Activated T-cell treated with anti-CD3 and anti-CD28 coated beads, Interleukin-2, amount 50 U/mL, for 1 hour (primary cell): Measurements from ENCODE around the gene LY86.
"Not testable (repeated sequence)": the region's sequence is repeated elsewhere in the genome, so short reads cannot be mapped to it uniquely, and the experiment has no call there.

Experiments used
- DNase-seq: peaks from one replicate; pipeline ENCODE4 v3.0.0-alpha.2; 2020

LY86 gene

GRCh38 chr6:6655805-6656251 lies 67.3 kb downstream of the LY86 start:
- DNase-seq: no peak

- DNase-seq: no peak
Observed at GRCh38 chr6:6656287-6656686, 67.8 kb downstream of the LY86 start.

DNA sequence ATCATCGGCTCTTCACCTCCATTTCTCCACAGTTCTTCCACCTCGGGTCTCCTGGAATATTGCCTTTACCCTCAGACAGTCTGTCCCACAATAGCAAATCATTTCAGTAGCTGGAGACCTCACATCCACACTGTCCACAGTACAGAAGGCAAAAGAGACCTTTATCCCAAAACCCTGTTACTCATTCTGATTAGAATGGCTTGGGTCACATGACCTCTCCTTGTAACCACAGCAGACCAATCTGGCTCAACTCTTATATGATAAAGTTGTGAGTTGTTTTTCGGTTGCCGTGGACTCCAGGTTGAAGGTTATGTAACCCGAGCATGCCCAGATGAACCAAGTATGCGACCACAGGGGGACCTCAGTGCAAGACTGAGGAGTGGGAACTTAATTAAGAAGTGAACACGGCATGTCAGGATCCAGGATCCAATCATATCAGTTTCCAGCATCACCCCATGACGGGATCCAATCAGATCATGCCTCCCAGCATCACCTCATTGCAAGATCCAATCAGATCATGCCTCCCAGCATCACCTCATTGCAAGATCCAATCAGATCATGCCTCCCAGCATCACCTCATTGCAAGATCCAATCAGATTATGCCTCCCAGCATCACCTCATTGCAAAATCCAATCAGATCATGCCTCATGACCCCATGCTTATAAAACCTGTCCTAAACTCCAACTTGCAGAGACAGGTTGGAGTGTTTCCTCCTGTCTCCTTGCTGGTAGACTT lies 68.7 kb downstream of the LY86 start:
- no peak for DNase-seq

DNA sequence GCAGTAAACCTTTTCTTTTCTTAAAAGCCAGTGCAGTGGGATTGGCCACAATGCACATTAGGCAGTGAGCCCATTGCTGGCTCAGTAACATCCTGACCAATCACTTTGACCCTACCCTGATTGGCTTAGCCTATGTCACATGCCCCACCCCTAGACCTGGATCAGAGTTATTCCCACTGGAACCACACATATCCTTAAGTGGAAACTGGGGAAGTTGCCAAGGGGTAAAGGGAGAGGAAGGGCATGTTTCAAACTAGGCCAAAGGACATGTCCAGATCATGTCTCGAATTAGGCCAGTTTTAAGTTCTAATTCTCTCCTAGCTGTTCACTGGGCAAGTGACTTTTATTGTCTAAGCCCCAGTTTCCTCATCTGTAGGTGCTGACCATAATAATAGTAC lies 69.3 kb downstream of the LY86 start:
- DNase-seq: no peak

DNA sequence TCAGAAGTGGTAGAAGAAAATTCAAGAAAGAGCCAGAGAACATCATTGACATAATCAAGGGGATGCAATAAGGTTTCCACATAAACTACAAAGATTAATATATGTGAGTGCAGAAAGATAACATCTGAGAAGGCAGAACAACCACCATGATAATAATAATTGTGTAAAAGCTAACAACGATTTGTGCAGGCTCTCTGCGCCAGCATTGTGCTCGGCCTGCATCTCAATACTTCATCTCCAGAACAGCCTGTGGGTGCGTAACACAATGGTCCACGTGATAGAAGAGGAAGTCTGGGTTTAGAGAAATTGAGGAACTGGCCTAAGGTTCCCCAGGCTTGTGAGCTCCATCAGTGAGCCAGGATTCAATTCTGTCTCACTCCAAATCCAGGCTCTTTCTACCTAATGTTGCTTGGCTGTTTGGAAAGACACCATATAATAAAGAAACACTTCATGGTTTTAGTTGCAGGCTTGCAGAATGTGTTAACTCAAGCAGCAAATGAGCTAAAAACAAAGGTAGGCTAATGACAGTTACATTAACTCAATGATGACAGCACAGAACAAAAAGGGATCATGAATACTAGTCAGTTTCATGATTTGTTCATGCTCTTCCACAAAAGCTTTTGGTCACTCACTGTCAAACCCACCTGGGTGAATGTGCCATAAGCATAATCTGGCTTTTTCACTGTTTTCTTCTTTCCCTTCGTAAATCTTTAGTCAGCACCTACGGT lies 71.2 kb downstream of the LY86 start:
- no peak for DNase-seq

GRCh38 chr6:6660339-6661045 lies 72.0 kb downstream of the LY86 start:
- no peak for DNase-seq

DNA sequence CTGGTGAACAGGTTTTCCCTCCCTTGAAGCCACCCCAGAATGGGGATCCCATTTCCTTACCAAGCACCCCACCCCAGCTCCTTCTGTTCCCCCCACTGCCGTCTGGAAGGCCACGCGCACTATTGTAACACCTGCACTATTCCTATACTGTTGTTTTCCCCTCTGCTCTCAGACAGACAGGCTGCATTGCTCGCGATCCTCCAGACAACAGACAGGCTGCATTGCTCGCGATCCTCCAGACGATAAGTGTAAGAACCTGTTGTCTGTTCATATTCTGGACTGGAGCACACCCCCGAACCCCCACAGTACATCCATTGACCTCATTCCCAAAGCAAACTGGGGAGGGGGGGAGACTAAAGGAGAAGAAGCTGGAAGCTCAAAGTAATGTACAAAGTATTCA lies 72.7 kb downstream of the LY86 start:
- DNase-seq: no peak

DNA sequence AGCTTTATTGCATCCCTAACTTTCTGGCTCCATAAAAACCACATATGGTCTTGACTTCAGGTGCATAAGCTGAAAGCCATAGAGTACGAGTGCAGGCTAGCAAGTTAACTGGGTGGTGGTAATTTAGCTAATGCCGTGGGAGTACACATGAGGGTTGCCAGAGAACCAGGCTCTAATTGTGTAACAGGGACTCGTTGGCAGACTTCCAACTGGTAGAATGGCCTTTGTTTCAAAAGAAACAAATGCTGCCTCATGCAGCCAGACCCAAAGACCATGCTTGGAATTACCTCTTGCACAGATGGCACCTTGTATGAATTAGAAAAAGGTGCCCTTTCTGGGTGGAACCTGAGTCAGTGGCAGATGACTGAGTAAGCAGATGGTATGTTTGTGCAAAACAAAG lies 73.2 kb downstream of the LY86 start:
- DNase-seq: no peak

DNA sequence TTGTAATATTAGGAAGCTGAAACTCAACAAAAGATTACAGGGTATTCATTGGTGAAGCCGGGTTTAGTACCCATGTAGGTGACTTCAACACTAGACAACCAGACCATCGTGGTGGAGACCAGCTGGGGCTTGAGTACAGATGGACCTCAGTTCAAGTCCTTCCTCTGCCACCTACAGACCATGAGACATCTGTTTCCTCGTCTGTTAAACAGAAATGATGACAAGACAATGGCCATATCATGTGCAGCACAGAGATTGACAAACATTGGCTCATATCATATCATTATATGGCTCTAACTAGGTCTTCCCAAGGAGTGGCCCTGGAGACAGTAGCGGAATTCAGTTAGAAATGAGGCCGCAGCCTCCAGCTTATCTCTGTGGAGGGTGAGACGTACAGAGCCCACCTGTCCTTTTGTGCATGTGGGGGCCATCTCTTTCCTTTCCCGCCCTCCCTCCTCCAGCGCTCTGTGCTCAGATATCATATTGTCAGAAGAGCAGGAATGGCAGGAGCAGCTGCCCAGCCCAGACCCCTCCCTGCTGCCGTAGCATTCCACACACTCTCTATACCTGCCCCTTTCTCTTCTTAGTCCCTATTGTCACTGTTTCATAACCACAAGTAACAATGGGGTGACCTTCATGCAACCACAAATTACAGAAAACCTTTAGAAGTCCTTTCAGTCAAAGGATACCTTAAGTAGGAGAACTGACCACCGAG lies 75.1 kb downstream of the LY86 start:
- DNase-seq: no peak

DNA sequence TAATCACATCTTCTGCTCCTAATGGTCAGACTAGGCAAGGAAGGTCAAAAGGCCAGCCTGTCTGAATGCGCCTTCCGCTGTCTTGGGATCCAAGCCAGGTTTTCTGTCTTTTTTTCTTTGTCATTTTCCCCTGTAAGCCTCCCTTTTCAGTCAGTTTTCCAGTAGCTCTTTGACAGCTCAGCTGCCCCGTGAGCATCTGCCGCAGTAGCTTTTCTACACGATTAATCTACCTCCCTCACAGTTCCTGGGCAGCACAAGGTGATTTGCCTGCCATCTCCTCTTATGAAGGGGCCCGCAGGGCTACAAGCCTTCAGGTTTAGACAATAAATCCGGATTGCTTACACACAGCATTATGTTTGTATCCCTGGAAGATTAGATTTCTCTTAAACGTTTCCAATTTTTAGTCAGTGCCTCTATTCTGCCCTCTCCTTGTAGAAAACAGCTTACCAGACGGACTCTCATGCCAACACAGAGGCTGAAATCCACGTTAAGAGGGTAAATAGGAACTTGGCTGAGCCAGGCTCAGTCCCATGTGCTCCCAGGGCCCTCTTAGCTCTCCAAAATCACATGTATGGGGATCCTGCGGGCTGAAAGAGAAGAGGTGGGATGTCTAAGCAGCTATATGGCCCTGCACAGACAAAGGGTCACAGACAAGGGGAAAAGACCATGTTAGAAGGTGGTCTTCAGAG lies 77.2 kb downstream of the LY86 start:
- DNase-seq: no peak

DNA sequence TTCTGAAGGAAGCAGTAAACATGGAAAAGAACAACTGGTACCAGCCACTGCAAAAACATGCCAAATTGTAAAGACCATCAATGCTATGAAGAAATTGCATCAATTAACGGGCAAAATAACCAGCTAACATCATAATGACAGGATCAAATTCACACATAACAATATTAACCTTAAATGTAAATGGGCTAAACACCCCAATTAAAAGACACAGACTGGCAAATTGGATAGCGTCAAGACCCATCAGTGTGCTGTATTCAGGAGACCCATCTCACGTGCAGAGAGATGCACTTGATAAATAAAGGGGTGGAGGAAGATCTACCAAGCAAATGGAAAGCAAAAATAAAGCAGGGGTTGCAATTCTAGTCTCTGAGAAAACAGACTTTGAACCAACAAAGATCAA lies 81.6 kb downstream of the LY86 start:
- DNase-seq: not testable (repeated sequence)

GRCh38 chr6:6674872-6675271 lies 86.4 kb downstream of the LY86 start:
- no peak for DNase-seq

GRCh38 chr6:6676910-6677441 lies 88.5 kb downstream of the LY86 start:
- peak; percentile 82 for DNase-seq

DNA sequence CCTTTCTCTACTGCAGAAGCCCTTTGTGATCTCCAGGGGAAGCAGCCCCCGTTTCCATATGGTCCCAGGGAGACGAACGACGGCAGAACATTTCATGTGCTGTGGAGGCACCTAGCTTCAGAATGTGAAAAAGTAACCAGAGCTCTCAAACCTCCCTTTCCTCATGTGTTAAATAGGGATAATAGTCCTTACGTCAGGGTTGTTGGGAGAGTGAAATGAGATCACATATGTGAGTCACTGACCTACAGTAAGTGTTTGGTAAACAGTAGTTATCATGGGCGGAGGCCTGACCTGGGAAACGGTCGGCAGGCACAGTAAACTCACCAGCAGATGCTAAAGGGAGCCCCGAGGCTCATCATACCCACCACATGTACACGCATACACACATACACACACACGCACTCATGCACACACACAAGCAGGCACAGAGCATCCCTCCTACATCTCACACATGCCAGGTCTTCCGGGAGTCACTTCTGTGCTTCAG lies 89.7 kb downstream of the LY86 start:
- no peak for DNase-seq

DNA sequence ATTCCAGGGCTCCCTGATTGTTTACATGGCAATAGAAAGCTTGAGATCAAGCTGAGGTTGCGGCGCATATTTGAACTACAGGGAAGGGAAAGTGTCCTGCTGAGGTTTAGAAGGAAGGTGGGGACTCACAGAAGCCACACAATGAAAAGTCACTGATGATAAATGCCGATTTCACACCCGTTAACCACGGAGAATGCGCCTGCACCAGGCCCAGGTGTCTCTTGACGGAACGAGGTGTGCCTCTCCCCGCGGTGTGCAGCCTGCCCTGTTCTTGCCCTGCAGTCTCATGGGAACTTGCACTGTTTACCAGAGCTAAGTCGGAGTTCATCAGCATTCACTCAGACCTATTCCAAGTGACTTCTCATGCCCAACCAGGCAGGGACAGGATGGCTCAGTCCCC lies 90.3 kb downstream of the LY86 start:
- DNase-seq: no peak

DNA sequence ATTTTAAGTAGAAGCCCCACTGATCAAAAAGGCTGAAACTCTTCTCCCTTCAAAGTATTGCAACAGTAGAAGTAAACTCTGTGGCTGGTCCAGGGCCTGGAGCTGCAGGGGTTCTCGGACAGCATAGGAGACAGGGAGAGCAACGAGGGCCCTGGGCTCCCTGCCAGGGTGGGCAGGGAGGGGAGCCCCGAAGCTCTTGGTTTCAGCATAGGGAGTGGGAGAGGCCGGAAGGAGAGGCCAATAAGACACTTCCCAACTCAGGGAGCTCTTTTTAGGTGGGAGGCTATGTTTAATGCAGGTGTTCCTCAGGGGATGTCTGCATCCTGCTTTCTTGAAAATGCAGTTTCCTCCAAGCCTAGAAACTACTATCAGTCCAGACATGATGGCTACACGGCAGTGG lies 91.1 kb downstream of the LY86 start:
- no peak for DNase-seq

GRCh38 chr6:6680526-6680925 lies 92.0 kb downstream of the LY86 start:
- no peak for DNase-seq

DNA sequence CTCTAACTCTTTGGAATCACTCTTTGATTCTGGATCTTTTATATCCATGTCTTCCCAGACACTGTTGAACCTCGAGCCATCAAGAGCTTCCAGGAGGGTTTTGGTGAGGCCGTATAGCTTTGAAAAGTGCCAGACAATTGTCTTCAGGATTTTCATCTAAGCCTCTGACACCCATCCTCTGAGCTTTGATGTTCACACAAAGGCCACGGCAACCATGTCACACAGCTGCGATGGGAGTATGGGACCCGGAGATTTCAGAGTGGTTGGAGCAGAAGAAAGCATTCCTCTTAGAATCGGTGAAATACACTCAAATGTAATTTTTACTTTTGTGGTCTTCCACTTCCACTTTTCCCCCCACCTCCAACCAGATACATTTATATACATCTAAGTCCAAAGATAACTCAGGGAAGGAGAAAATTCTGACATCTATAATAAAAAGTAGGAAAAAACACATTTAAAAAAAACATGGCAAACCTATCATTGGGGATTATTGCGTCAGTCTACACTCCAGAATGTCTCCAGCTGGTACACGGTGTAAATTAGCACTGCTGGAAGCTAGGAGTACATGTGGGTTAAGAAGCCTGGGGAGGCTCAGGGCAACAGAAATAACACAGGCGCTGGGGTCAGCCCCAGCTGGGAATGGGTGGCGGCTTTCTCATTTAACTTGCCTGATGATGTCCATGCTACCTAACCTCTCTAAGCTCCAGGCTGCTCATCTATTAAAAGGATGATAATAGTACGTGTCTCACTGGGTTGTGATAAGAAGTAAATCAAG lies 92.7 kb downstream of the LY86 start:
- DNase-seq: no peak

DNA sequence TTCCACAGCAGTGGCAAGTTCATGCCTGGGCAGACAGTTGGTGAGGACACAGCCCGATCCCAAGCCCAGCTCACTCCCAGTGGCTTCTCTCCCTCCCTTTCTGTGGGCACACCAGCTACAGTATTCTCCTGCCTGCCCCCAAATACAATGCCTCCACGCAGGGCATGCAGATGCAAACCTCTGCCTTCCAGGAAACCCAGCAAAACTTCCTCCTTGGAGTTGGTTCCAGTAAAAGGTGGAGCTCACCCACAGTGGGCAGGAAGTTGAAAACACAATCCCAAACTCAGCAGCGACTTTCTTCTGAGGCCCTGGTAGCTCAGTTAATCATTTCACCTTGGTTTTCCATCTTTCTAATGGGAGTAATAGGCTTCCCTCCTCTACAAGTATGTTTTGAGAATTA lies 93.7 kb downstream of the LY86 start:
- no peak for DNase-seq

GRCh38 chr6:6683969-6684833 lies 95.7 kb downstream of the LY86 start:
- DNase-seq: no peak
